Mucosa of rectum (tissue), 2 donors: ENCODE results near the gene HAL.
A peak's percentile ranks its signal among the peaks of the same experiment; 100 is the strongest.

ENCODE experiments used
- H3K27ac ChIP-seq, 2 donors: one replicate each; pipeline ENCODE4 v1.7.0; 2013; ENCODE audit warnings: inconsistent platforms in 2 of 2, low read depth in 2 of 2, low read length in 2 of 2
- H3K27me3 ChIP-seq, 2 donors: one replicate each; pipeline ENCODE4 v1.7.0; 2013; ENCODE audit warnings: low read length in 2 of 2; ENCODE audit not compliant: control insufficient read depth in 2 of 2, insufficient read depth in 2 of 2
- H3K36me3 ChIP-seq, 2 donors: one replicate each; pipeline ENCODE4 v1.7.0; 2013; ENCODE audit warnings: low read length in 2 of 2; ENCODE audit not compliant: control insufficient read depth in 2 of 2, insufficient read depth in 2 of 2
- H3K4me1 ChIP-seq, 2 donors: one replicate each; pipeline ENCODE4 v1.7.0; 2013; ENCODE audit warnings: low read length in 2 of 2, mild to moderate bottlenecking in 1 of 2; ENCODE audit not compliant: control insufficient read depth in 2 of 2, insufficient read depth in 2 of 2
- H3K4me3 ChIP-seq, 2 donors: one replicate each; pipeline ENCODE4 v1.7.0; 2013; ENCODE audit warnings: low read length in 2 of 2
- H3K9ac ChIP-seq, 2 donors: one replicate each; pipeline ENCODE4 v1.7.0; 2013; ENCODE audit warnings: low read length in 2 of 2, low read depth in 1 of 2, mild to moderate bottlenecking in 1 of 2
- H3K9me3 ChIP-seq, 2 donors: one replicate each; pipeline ENCODE4 v1.7.0; 2013; ENCODE audit warnings: low read length in 2 of 2; ENCODE audit not compliant: control insufficient read depth in 2 of 2
- donor health status: healthy.
- donor health status: Normal muscosa, but diverticular disease.

Gene HAL

DNA sequence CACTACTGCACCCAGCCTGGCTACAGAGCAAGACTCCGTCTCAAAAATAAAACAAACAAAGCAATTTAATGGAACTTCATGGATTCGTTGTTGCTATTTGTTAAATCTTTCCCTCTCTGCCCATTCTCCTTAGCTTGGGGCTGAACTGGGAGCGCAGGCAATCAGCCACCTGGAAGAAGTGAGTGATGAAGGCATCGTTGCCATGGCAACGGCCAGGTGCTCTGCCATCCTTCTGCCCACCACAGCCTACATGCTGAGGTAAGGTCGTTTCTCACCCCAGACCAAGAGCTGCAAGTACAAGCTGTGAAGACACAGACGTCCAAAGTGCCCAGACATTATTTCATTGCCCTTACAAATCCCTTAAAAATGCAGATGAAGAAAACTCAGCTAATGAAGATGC lies 33.9 kb downstream of the HAL start:
- H3K4me3 ChIP-seq, result no peak overlapping the region
- H3K9ac ChIP-seq, result no peak overlapping the region
- no peak overlapping the region for H3K27ac ChIP-seq
- H3K27me3 ChIP-seq, result no peaks in the 10 kb centered on the region
- H3K9me3 ChIP-seq, result no peaks in the 10 kb centered on the region
- H3K36me3 ChIP-seq, result no peaks in the 10 kb centered on the region
- H3K4me1 ChIP-seq, result no peaks in the 10 kb centered on the region

GRCh38 chr12:95960241-95960640 lies 35.9 kb downstream of the HAL start:
- H3K27me3 ChIP-seq, result no peaks in the 10 kb centered on the region

DNA sequence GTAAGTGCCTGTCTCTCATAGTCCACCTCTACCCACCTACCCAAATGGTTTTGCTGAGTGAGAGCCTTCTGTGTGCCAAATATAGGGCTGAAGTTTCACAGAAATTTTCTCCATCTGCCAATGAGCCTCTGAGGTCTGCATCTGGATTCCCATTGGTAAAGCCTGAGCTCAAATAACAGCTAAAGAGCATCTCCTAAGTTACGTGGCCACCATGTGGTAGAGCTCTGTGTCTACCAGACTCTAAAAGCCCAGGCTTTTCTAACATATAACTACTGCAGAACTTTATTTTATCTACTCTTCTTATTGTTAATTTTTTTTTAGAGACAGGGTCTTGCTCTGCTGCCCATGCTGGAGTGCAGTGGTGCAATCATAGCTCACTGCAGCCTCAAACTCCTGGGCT lies 37.0 kb downstream of the HAL start:
- Histone ChIP-seq H3K4me3 (no peak overlapping the region), H3K9me3 (no peaks in the 10 kb centered on the region), H3K36me3 (no peaks in the 10 kb centered on the region), H3K27me3 (no peaks in the 10 kb centered on the region), H3K4me1 (no peaks in the 10 kb centered on the region), H3K9ac (no peak overlapping the region), H3K27ac (no peak overlapping the region)

More at GRCh38 chr12:95960241-95960640, 35.9 kb downstream of the HAL start:
- Histone ChIP-seq H3K9ac (no peak overlapping the region), H3K4me1 (no peaks in the 10 kb centered on the region), H3K9me3 (no peaks in the 10 kb centered on the region), H3K36me3 (no peaks in the 10 kb centered on the region), H3K27ac (no peak overlapping the region), H3K4me3 (no peak overlapping the region)

DNA sequence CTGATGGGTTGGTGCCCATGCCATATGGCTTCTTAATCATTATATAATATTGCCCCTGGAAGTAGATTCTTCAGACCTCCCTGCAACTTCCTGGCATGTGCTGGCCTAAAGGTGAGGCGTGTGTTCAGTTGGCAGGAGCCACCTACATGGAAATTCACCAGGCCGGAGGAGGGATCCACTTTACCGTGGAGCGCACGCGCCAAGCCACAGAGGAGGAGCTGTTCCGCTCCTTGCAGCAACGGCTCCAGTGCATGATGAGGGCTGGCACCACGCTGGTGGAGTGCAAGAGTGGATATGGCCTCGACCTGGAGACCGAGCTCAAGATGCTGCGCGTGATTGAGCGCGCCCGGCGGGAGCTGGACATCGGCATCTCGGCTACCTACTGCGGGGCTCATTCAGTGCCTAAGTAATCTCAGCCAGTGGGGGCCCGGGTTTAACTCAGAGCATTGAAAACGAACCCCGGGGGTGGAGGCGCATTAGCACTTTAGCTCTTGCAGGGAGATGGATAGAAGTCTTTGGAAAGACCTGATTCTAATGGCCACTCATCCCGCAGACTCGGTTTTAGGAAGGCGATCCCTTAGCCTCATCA lies 39.5 kb downstream of the HAL start:
- Histone ChIP-seq H3K4me3 (no peak overlapping the region), H3K36me3 (no peaks in the 10 kb centered on the region), H3K27ac (no peak overlapping the region), H3K4me1 (no peaks in the 10 kb centered on the region), H3K27me3 (no peaks in the 10 kb centered on the region), H3K9ac (no peak overlapping the region), H3K9me3 (no peaks in the 10 kb centered on the region)

DNA sequence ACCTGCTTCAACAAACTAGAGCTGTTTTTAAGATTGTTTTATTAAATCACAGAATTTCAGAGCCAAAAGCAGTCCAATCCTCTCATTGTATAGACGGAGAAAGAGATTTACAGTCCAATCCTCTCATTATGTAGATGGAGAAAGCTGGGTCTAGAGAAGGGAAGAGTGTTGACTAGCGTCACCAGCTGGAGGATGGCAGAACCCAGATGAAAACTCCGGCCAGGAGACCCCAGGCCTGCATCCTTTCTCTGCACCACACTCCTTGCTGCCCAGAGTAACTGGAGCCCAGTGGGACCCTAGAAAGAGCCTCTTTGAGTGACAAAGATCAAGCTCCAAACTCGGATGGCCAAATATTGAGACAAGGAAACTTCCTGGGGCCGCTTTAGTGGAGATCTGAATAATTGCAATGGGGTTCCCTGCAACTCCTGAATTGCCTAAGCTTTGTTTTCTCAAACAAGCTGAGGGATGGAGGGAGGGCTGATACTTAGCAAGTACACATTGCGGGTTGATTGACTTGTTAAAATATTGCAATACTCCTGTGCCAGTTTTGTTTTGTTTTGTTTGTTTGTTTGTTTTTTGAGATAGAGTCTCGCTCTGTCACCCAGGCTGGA lies 40.5 kb downstream of the HAL start:
- H3K9me3 ChIP-seq, result no peaks in the 10 kb centered on the region
- no peaks in the 10 kb centered on the region for H3K27me3 ChIP-seq
- no peaks in the 10 kb centered on the region for H3K4me1 ChIP-seq
- H3K27ac ChIP-seq, result no peak overlapping the region
- H3K36me3 ChIP-seq, result no peaks in the 10 kb centered on the region
- H3K9ac ChIP-seq, result no peak overlapping the region
- H3K4me3 ChIP-seq, result no peak overlapping the region

GRCh38 chr12:95953000-95953399 lies 43.1 kb downstream of the HAL start:
- Histone ChIP-seq H3K27ac (no peak overlapping the region), H3K4me1 (no peaks in the 10 kb centered on the region), H3K36me3 (no peaks in the 10 kb centered on the region), H3K4me3 (no peak overlapping the region), H3K9me3 (no peaks in the 10 kb centered on the region), H3K9ac (no peak overlapping the region), H3K27me3 (no peaks in the 10 kb centered on the region)

DNA sequence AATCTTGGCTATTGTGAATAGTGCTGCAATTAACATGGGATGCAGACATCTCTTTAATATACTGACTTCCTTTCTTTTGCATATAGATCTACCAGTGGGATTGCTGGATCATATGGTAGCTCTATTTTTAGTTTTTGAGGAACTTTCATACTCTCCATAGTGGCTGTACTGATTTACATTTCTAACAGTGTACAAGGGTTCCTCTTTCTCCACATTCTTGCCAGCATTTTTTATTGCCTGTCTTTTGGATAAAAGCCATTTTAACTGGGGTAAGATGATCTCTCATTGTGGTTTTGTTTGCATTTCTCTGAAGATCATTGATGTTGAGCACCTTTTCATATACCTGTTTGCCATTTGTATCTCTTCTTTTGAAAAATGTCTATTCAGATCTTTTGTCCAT lies 44.6 kb downstream of the HAL start:
- Histone ChIP-seq H3K9me3 (no peaks in the 10 kb centered on the region), H3K36me3 (no peaks in the 10 kb centered on the region), H3K27me3 (no peaks in the 10 kb centered on the region), H3K9ac (no peak overlapping the region), H3K4me1 (no peaks in the 10 kb centered on the region), H3K4me3 (no peak overlapping the region), H3K27ac (no peak overlapping the region)

DNA sequence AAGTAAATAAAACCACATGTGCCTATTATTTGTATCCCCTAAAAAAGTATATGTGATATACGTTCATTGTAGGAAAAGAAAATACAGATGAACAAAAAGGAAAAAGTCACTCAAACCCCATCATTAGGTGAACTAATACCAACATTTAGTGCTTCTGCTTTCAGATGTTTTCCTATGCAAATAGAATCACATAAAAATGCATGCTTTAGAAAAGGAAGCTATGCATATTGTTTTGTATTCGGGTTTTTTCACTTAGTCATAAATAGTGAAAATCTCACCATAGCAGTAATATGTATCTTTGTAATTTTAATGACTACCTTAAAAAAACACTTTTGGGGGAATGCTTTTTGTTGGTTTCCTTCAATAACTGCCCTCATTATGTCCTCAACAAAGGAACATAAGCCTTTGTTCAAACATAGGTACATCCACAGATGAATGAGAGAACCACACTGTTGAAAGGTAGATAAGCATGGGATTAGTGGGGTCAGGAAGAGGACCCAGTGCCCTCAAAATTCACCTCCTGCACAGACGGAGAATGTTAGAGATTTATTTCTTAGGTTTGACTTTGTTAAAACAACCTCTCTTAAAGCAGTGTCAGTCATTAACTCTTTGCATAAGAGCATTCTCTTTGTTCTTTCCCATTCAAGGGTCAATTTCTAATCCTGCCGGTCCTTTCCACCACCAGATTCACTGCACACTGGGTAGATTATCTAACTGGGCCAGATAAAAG lies 46.5 kb downstream of the HAL start:
- Histone ChIP-seq H3K27me3 (no peaks in the 10 kb centered on the region), H3K9me3 (no peaks in the 10 kb centered on the region), H3K27ac (no peak overlapping the region), H3K4me3 (no peak overlapping the region), H3K4me1 (no peaks in the 10 kb centered on the region), H3K9ac (no peak overlapping the region), H3K36me3 (no peaks in the 10 kb centered on the region)

DNA sequence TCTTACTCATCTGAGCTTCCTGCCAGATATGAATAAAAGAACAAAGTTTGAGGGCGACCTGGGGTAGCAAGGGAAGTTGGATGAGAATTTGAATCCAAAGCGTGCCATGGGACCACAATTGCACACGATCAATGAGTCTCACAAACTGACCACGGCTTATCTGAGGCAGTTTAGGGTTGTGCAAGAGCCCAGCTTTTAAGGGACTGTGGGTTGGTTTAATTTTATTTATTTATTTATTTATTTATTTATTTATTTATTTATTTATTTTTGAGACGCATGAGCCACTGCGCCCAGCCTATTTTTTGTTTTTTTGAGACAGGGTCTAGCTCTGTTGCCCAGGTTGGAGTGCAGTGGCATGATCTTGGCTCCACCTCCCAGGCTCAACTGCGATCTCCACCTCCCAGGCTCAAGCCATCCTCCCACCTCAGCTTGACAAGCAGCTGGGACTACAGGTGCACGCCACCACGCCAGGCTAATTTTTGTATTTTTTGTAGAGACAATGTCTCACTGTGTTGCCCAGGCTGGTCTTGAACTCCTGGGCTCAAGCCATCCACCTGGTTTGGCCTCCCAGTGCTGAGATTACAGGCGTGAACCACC lies 51.9 kb downstream of the HAL start:
- no peak overlapping the region for H3K9ac ChIP-seq
- H3K27ac ChIP-seq, result no peak overlapping the region
- H3K36me3 ChIP-seq, result no peaks in the 10 kb centered on the region
- no peak overlapping the region for H3K4me3 ChIP-seq
- peaks cover 4 to 5% of the 10 kb centered on the region in 2 donors for H3K4me1 ChIP-seq
- H3K9me3 ChIP-seq, result no peaks in the 10 kb centered on the region
- H3K27me3 ChIP-seq, result no peaks in the 10 kb centered on the region

GRCh38 chr12:95943330-95943842 lies 52.8 kb downstream of the HAL start, which contains the start of gene AMDHD1:
Gene AMDHD1, plus strand, starts transcription at chr12:95943331. Its CDS starts 68 bp downstream, at chr12:95943399.
- Histone ChIP-seq H3K27me3 (no peaks in the 10 kb centered on the region), H3K27ac (peak within 1 kb of the TSS; percentile 31 to 78), H3K36me3 (no peaks in the 10 kb centered on the region), H3K9me3 (no peaks in the 10 kb centered on the region), H3K9ac (peak within 1 kb of the TSS; percentile 50 to 84), H3K4me3 (peak within 1 kb of the TSS; percentile 79 to 96), H3K4me1 (peaks cover 4 to 5% of the 10 kb centered on the region in 2 donors)
